ENCODE measurements around the gene CACNA1H. TPM values are rescaled to one million over a fixed set of nuclear protein-coding genes. Genes with fewer than 3 reads are reported as not detected.

CACNA1H gene
- total and polyA plus RNA-seq, 2 of the 8 experiments (the other 6 are each of a cell fraction or from before 2014, with no cell fraction given), result 14.0 to 28.7 TPM

- H3K23ac ChIP-seq (ENCODE audit: insufficient read length), result no peak overlapping the region
- no peak overlapping the region for H2AK5ac ChIP-seq (ENCODE audit: low read depth, low read length)
- peaks cover 23 to 37% of the 10 kb centered on the region in 2 experiments for H4K20me1 ChIP-seq (replicated peaks in 1 of 2; ENCODE audit: control insufficient read depth in 1 of 2, insufficient read depth in 2 of 2, low read length in 2 of 2)
- no peak overlapping the region for H2BK20ac ChIP-seq (ENCODE audit: low read length)
- no peak overlapping the region for H3K9ac ChIP-seq (replicated peaks in 1 of 4; ENCODE audit: extremely low read depth in 1 of 4, low read depth in 3 of 4, low read length in 3 of 4)
- H4K5ac ChIP-seq (ENCODE audit: insufficient read length, low read depth, low read length), result no peak overlapping the region
- no peak overlapping the region for H2BK12ac ChIP-seq (ENCODE audit: low read depth, low read length)
- peaks cover 0 to 2% (median 0%) of the 10 kb centered on the region in 4 experiments; a peak in 1 of 7 replicates for H3K4me1 ChIP-seq (replicated peaks in 1 of 4; ENCODE audit: control insufficient read depth in 3 of 4, insufficient read depth in 4 of 4, low read length in 3 of 4)
- H2BK5ac ChIP-seq (ENCODE audit: low read depth, low read length), result no peak overlapping the region
- ChIA-PET POLR2A (ENCODE audit: partially characterized antibody) (interaction anchor here (1.0 kb wide), 1 partner anchor 40 kb away, joined by 3 read pairs; no protein-coding TSS in a partner anchor), CTCF (ENCODE audit: partially characterized antibody) (interaction anchor here (1.1 kb wide), 1 partner anchor 59 kb away, joined by 3 read pairs; no protein-coding TSS in a partner anchor)
- no peak for TF ChIP-seq BCL11A (IDR thresholded peaks at IDR 0.05; ENCODE audit: low read depth in 2 of 2, low read length in 2 of 2)
- no peak for TF ChIP-seq CHD1 (IDR thresholded peaks at IDR 0.05; ENCODE audit: low read depth, low read length)
- no peak for TF ChIP-seq SIN3A (conservative IDR thresholded peaks at IDR 0.05 in 1 of 2, IDR thresholded peaks at IDR 0.05 in 1 of 2; ENCODE audit: low read depth in 1 of 2, low read length in 2 of 2)
- TF ChIP-seq POLR2AphosphoS5 (IDR thresholded peaks at IDR 0.05; ENCODE audit: low read depth, low read length), result no peak
- no peak for TF ChIP-seq SP4 (IDR thresholded peaks at IDR 0.05; ENCODE audit: low read length)
- TF ChIP-seq POLR2A (IDR thresholded peaks at IDR 0.05; ENCODE audit: control extremely low read depth in 1 of 2, low read depth in 2 of 2, low read length in 2 of 2), result no peak
- TF ChIP-seq GABPA (IDR thresholded peaks at IDR 0.05; ENCODE audit: borderline replicate concordance, insufficient read depth, low read length), result no peak
- TF ChIP-seq SAP30 (IDR thresholded peaks at IDR 0.05; ENCODE audit: insufficient read depth, insufficient replicate concordance, low read length), result no peak
- no peak for TF ChIP-seq ATF2 (IDR thresholded peaks at IDR 0.05; ENCODE audit: low read length)
- no peak for TF ChIP-seq GTF2F1 (IDR thresholded peaks at IDR 0.05; ENCODE audit: borderline replicate concordance, low read depth, low read length)
- TF ChIP-seq HDAC2 (IDR thresholded peaks at IDR 0.05; ENCODE audit: borderline replicate concordance in 1 of 2, low read depth in 2 of 2, low read length in 2 of 2), result no peak
- no peak for TF ChIP-seq MAFK (IDR thresholded peaks at IDR 0.05; ENCODE audit: low read depth, low read length)
- no peak overlapping the region for H2AFZ ChIP-seq (ENCODE audit: low read length)
- peaks cover 0 to 2% (median under 1%) of the 10 kb centered on the region in 4 experiments; a peak in 3 of 8 replicates for H3K36me3 ChIP-seq (ENCODE audit: control insufficient read depth in 2 of 4, insufficient read depth in 4 of 4, low read length in 3 of 4)
- H2BK120ac ChIP-seq (replicated peaks; ENCODE audit: low read depth, low read length), result no peak overlapping the region
- H4K8ac ChIP-seq (ENCODE audit: extremely low read depth, insufficient read depth, low read length), result no peak overlapping the region; the same call in 1 of the 2 replicates
- no peak overlapping the region for H3K18ac ChIP-seq (ENCODE audit: extremely low read depth, low read length)
- no peak for DNase-seq (ENCODE audit: low read depth in 1 of 2, low spot score in 2 of 2)
- H3K14ac ChIP-seq (ENCODE audit: insufficient read length), result no peak overlapping the region
- H3K4me3 ChIP-seq (ENCODE audit: extremely low read depth in 1 of 4, insufficient read depth in 2 of 4, low read depth in 3 of 4, low read length in 4 of 4), result no peak overlapping the region
- no peak overlapping the region for H4K91ac ChIP-seq (replicated peaks; ENCODE audit: insufficient read length, low read length)
- no peak overlapping the region for H3K4ac ChIP-seq (replicated peaks; ENCODE audit: insufficient read length, low read depth, low read length)
- peaks cover 0 to 16% of the 10 kb centered on the region in 2 experiments; a peak in 1 of 4 replicates for H3K79me2 ChIP-seq (ENCODE audit: control insufficient read depth in 1 of 2, insufficient read depth in 2 of 2, low read length in 2 of 2)
- H3K9me3 ChIP-seq (ENCODE audit: insufficient read depth in 2 of 2, low read depth in 1 of 2, low read length in 1 of 2), result no peaks in the 10 kb centered on the region
- no peak overlapping the region for H3K27ac ChIP-seq (ENCODE audit: low read depth, low read length)
- H3K23me2 ChIP-seq (ENCODE audit: low read depth, low read length), result no peaks in the 10 kb centered on the region
- no peak overlapping the region for H3K4me2 ChIP-seq (ENCODE audit: insufficient read depth in 1 of 2, low read depth in 2 of 2, low read length in 2 of 2)
- 90% methylated on average over 15 of the region's 17 CpGs; no CpG with 5 or more reads in 1 of the 2 experiments for WGBS, 2 experiments (ENCODE audit: extremely low coverage in 1 of 2, insufficient coverage in 1 of 2, insufficient read length in 1 of 2, insufficient replicate concordance in 2 of 2, low coverage in 1 of 2, low lambda C conversion rate in 2 of 2, missing lambda C conversion rate in 1 of 2)
- H3K56ac ChIP-seq (replicated peaks; ENCODE audit: insufficient read length, low read depth, low read length), result no peak overlapping the region
- no peak for FAIRE-seq
- H3K27me3 ChIP-seq (replicated peaks in 1 of 4; ENCODE audit: control insufficient read depth in 3 of 4, extremely low read depth in 1 of 4, insufficient read depth in 3 of 4, low read length in 3 of 4), result no peaks in the 10 kb centered on the region
- no peak overlapping the region for H2BK15ac ChIP-seq (ENCODE audit: low read length)
- H3K79me1 ChIP-seq (ENCODE audit: low read depth, low read length), result peaks cover 15% of the 10 kb centered on the region
Observed at GRCh38 chr16:1164975-1165374, 12.1 kb downstream of the CACNA1H start.
